Osteocyte (in vitro differentiated cells): ENCODE measurements around the gene KIAA1191. TPM values are rescaled to one million over a fixed set of nuclear protein-coding genes. Genes with fewer than 3 reads are reported as not detected.

ENCODE experiments used
- DNase-seq: peaks from one replicate; pipeline ENCODE4 v3.0.0; 2021; ENCODE audit warnings: mixed read lengths; ENCODE audit not compliant: unreplicated experiment; ENCODE audit errors: extremely low spot score
- H3K27ac Mint-ChIP-seq: one replicate; pipeline ENCODE4 v1.8.0; 2021; ENCODE audit warnings: mild to moderate bottlenecking, mixed read lengths; ENCODE audit not compliant: unreplicated experiment
- H3K27me3 Mint-ChIP-seq: one replicate; pipeline ENCODE4 v1.8.0; 2021; ENCODE audit warnings: mixed read lengths; ENCODE audit not compliant: unreplicated experiment
- H3K36me3 Mint-ChIP-seq: one replicate; pipeline ENCODE4 v1.8.0; 2021; ENCODE audit warnings: mixed read lengths; ENCODE audit not compliant: unreplicated experiment
- H3K4me1 Mint-ChIP-seq: one replicate; pipeline ENCODE4 v1.8.0; 2021; ENCODE audit warnings: mixed read lengths; ENCODE audit not compliant: unreplicated experiment
- H3K4me3 Mint-ChIP-seq: one replicate; pipeline ENCODE4 v1.8.0; 2021; ENCODE audit warnings: mild to moderate bottlenecking, moderate library complexity, mixed read lengths; ENCODE audit not compliant: unreplicated experiment
- H3K9me3 Mint-ChIP-seq: one replicate; pipeline ENCODE4 v1.8.0; 2021; ENCODE audit warnings: mixed read lengths; ENCODE audit not compliant: unreplicated experiment
- CTCF ChIP-seq: fragments of 200-600 bp; sonication (generic); IDR thresholded peaks from 2 replicates; pipeline ENCODE4 v1.5.0; 2021; ENCODE audit warnings: antibody characterized with exemption, mild to moderate bottlenecking, moderate library complexity
- total RNA-seq: library from RNA; stranded (reverse); gene quantifications from 2 replicates; pipeline ENCODE4 v1.2.1, GENCODE V29; 2021

The KIAA1191 gene
- total RNA-seq, 1 donor from 2014 or later: 89.7 TPM

- Mint-ChIP-seq H3K4me3 (no peak overlapping the region), H3K4me1 (peaks cover 23% of the 10 kb centered on the region), H3K27ac (no peak overlapping the region), H3K9me3 (no peaks in the 10 kb centered on the region), H3K36me3 (peaks cover 17% of the 10 kb centered on the region), H3K27me3 (no peaks in the 10 kb centered on the region)
- no peak for DNase-seq
- TF ChIP-seq CTCF: no peak
Observed at GRCh38 chr5:176384366-176384930, 22.9 kb upstream of the KIAA1191 start.

DNA sequence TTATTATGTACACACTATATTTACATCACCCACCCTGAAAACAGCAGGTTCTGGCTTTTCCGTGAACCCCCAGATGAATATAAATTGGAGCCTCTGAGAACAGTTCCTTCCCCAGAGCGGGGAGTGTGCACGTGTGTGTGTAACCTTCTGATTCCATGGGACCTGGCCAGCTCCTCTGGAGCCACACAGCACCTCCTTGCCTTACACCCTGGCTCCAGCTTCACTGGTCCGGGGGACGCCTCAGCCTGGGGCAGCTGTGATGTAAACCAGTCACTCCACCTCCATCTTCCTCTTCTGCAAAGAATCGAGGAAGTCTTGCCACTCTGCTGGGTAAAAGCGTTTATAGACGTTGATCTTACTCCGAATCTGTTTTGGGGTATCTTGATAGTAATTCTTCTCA lies 22.4 kb upstream of the KIAA1191 start:
- Mint-ChIP-seq H3K27me3 (no peaks in the 10 kb centered on the region), H3K27ac (no peak overlapping the region), H3K9me3 (no peaks in the 10 kb centered on the region), H3K4me3 (no peak overlapping the region), H3K4me1 (peaks cover 19% of the 10 kb centered on the region), H3K36me3 (peaks cover 17% of the 10 kb centered on the region)
- no peak for DNase-seq
- no peak for TF ChIP-seq CTCF

DNA sequence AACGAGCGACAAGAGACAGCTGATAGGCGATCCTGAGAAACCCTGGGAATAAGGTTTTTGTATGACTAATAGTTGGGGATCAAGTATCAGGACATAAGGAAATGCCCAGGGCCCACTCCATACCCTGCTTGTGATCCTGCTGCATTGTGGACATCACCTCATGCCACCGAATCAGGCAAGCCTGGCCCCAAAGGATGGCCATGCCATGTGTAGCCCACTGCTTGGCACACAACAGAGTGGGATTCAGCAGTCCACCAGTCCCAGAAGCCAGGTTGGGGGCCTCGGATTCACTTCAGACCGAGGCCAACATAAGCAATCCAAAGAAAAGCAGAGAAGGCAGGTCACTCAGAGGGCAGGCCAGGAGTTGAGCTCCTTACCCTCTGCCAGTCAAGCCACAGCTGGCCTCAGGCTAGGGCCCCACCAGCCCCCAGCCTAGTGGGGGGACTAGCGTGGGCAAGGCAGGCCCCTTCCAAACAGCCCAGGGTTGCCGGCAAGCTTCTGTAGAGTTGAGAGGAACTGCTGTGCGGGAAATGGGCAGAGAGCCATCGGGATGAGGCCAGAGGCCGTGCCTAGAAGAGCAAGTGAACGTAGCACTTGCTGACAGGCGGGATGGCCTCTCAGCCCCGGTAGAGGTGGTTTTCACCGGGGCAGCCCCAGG lies 21.8 kb upstream of the KIAA1191 start:
- Mint-ChIP-seq H3K4me3 (no peak overlapping the region), H3K27me3 (no peaks in the 10 kb centered on the region), H3K27ac (no peak overlapping the region), H3K9me3 (no peaks in the 10 kb centered on the region), H3K4me1 (peaks cover 19% of the 10 kb centered on the region), H3K36me3 (peaks cover 17% of the 10 kb centered on the region)
- no peak for DNase-seq
- no peak for TF ChIP-seq CTCF

DNA sequence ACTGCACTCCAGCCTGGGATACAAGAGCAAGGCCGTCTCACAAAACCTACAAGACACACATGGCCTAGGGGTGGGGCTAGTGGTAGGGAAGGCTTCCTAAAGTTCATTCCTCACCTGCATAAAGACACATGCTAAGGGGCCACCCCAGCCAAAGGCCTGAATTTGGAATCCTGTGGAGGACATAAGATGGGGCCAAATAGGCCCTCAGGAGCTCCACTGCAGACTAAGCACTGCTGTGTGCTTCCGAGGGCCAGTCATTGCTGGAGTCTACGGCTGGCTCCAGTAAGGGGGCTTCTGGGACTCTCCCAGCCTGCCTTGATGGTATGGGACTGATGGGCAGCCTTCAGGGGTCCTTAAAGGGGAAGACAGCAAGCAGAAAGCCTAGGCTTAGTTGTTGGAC lies 21.2 kb upstream of the KIAA1191 start:
- H3K27me3 Mint-ChIP-seq: no peaks in the 10 kb centered on the region
- DNase-seq: no peak
- H3K9me3 Mint-ChIP-seq: no peaks in the 10 kb centered on the region
- peaks cover 17% of the 10 kb centered on the region for H3K36me3 Mint-ChIP-seq
- TF ChIP-seq CTCF: no peak
- no peak overlapping the region for H3K27ac Mint-ChIP-seq
- H3K4me3 Mint-ChIP-seq: no peak overlapping the region
- peaks cover 16% of the 10 kb centered on the region for H3K4me1 Mint-ChIP-seq

DNA sequence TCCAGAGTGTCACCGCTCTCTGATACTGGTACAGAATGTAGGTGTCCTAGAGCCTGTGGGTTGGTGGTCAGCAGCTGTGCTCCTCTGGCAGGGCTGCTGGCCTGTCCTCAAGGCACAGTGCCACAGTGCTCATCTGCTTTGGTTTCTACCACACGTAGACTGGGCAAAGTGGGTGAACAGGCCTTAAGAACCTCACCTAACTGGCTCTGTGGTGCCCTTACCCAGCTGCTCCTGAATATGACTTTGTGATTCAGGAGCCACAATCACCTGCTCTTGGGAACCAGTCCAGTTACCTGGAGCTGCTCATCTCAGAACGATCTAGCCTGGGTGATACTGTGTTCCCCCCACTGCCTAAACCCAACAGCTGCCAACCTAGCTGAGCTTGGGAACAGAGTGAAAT lies 20.4 kb upstream of the KIAA1191 start:
- H3K4me1 Mint-ChIP-seq: peaks cover 8% of the 10 kb centered on the region
- no peak for DNase-seq
- H3K4me3 Mint-ChIP-seq: no peak overlapping the region
- peaks cover 17% of the 10 kb centered on the region for H3K36me3 Mint-ChIP-seq
- TF ChIP-seq CTCF: no peak
- H3K9me3 Mint-ChIP-seq: no peaks in the 10 kb centered on the region
- no peaks in the 10 kb centered on the region for H3K27me3 Mint-ChIP-seq
- H3K27ac Mint-ChIP-seq: no peak overlapping the region
